SU-DHL-6 (cell line): ENCODE data around the gene KATNAL1.

Experiments used
- H2AFZ ChIP-seq: fragments of 200-600 bp; sonication (generic); 2 replicates; pipeline ENCODE4 v1.6.1; 2014; ENCODE audit warnings: low read depth, mild to moderate bottlenecking, moderate library complexity, mixed read lengths, antibody characterized with exemption, low read length; ENCODE audit not compliant: severe bottlenecking
- H3F3A ChIP-seq: fragments of 200-600 bp; shearing (Covaris generic); 2 replicates; pipeline ENCODE4 v1.6.0; 2016; ENCODE audit warnings: antibody characterized with exemption, mild to moderate bottlenecking; ENCODE audit not compliant: insufficient read depth
- H3K27ac ChIP-seq: fragments of 200-600 bp; sonication (generic); 2 replicates; pipeline ENCODE4 v1.5.1; 2016; ENCODE audit warnings: low read depth, mild to moderate bottlenecking, low read length, moderate library complexity, mixed read lengths
- H3K27me3 ChIP-seq: fragments of 200-600 bp; sonication (generic), shearing (Covaris generic); 2 replicates; pipeline ENCODE4 v1.6.0; 2014; ENCODE audit warnings: mild to moderate bottlenecking, low read length
- H3K36me3 ChIP-seq: fragments of 200-600 bp; sonication (generic); 2 replicates; pipeline ENCODE4 v1.6.1; 2014; ENCODE audit warnings: mild to moderate bottlenecking, low read length, mixed read lengths
- H3K4me2 ChIP-seq: fragments of 300-600, 200-600 bp; shearing (Covaris generic), sonication (generic); 2 replicates; pipeline ENCODE4 v1.6.0; 2014; ENCODE audit warnings: low read length, low read depth, mild to moderate bottlenecking; ENCODE audit not compliant: poor library complexity, severe bottlenecking
- H3K4me3 ChIP-seq: fragments of 200-600 bp; sonication (generic); 2 replicates; pipeline ENCODE4 v1.5.1; 2014; ENCODE audit warnings: antibody characterized with exemption, low read length, mild to moderate bottlenecking, mixed read lengths; ENCODE audit not compliant: insufficient read depth, poor library complexity, severe bottlenecking
- H3K79me2 ChIP-seq: fragments of 200-600 bp; sonication (generic); 2 replicates; pipeline ENCODE4 v1.6.1; 2014; ENCODE audit warnings: mild to moderate bottlenecking, low read length, moderate library complexity; ENCODE audit not compliant: insufficient read depth
- H3K9ac ChIP-seq: fragments of 200-600 bp; sonication (generic); 2 replicates; pipeline ENCODE4 v1.7.0; 2014; ENCODE audit warnings: mild to moderate bottlenecking, low read length
- H3K9me2 ChIP-seq: fragments of 200-600 bp; sonication (generic); replicated peaks from 2 replicates; pipeline ENCODE4 v1.6.1; 2014; ENCODE audit warnings: low read length; ENCODE audit not compliant: insufficient read depth
- H3K9me3 ChIP-seq: fragments of 200-600 bp; sonication (generic); 2 replicates; pipeline ENCODE4 v1.6.1; 2014; ENCODE audit warnings: low read length, mixed read lengths; ENCODE audit not compliant: insufficient read depth
- H4K20me1 ChIP-seq: fragments of 200-600 bp; sonication (generic); 2 replicates; pipeline ENCODE4 v1.6.1; 2014; ENCODE audit warnings: low read depth, mild to moderate bottlenecking, antibody characterized with exemption, low read length, moderate library complexity, mixed read lengths
- CTCF ChIP-seq: fragments of 200-600 bp; sonication (generic); IDR thresholded peaks from one replicate; pipeline ENCODE4 v1.5.1; 2017; ENCODE audit warnings: antibody characterized with exemption, mild to moderate bottlenecking, low read length, moderate library complexity; ENCODE audit not compliant: insufficient read depth, poor library complexity, severe bottlenecking
- EZH2phosphoT487 ChIP-seq: fragments of 200-600 bp; sonication (generic), shearing (Covaris generic); conservative IDR thresholded peaks from 2 replicates; pipeline ENCODE4 v1.6.1; 2018; ENCODE audit warnings: mild to moderate bottlenecking, antibody characterized with exemption, low read length, moderate library complexity, mixed read lengths

Gene KATNAL1

GRCh38 chr13:30352121-30352520, 44.8 kb upstream of the KATNAL1 start:
- H3K27ac ChIP-seq = no peak overlapping the region

GRCh38 chr13:30346789-30347167, 39.4 kb upstream of the KATNAL1 start:
- Histone ChIP-seq H3K4me2 (no peak overlapping the region), H3F3A (no peaks in the 10 kb centered on the region), H3K9ac (no peak overlapping the region), H4K20me1 (no peaks in the 10 kb centered on the region), H3K27ac (no peak overlapping the region), H3K9me2 (no peaks in the 10 kb centered on the region), H3K79me2 (no peaks in the 10 kb centered on the region), H3K9me3 (no peaks in the 10 kb centered on the region), H3K27me3 (no peaks in the 10 kb centered on the region), H3K36me3 (peaks cover 2% of the 10 kb centered on the region), H2AFZ (no peak overlapping the region), H3K4me3 (no peak overlapping the region)
- TF ChIP-seq CTCF (no peak), EZH2phosphoT487 (no peak)

More at GRCh38 chr13:30352121-30352520, 44.8 kb upstream of the KATNAL1 start:
- no peaks in the 10 kb centered on the region for H4K20me1 ChIP-seq
- TF ChIP-seq EZH2phosphoT487 (no peak), CTCF (no peak)
- no peak overlapping the region for H3K4me2 ChIP-seq
- no peaks in the 10 kb centered on the region for H3K9me2 ChIP-seq
- H3K36me3 ChIP-seq = peaks cover 11% of the 10 kb centered on the region
- H3K27me3 ChIP-seq = no peaks in the 10 kb centered on the region
- H3K9me3 ChIP-seq = no peaks in the 10 kb centered on the region
- no peaks in the 10 kb centered on the region for H3F3A ChIP-seq
- H3K79me2 ChIP-seq = no peaks in the 10 kb centered on the region
- no peak overlapping the region for H3K4me3 ChIP-seq
- no peak overlapping the region for H2AFZ ChIP-seq
- no peak overlapping the region for H3K9ac ChIP-seq

GRCh38 chr13:30346153-30346788, 38.9 kb upstream of the KATNAL1 start:
- Histone ChIP-seq H3K27ac (no peak overlapping the region), H3K9me3 (no peaks in the 10 kb centered on the region), H2AFZ (no peak overlapping the region), H3K79me2 (no peaks in the 10 kb centered on the region), H3F3A (no peaks in the 10 kb centered on the region), H3K36me3 (peaks cover 2% of the 10 kb centered on the region), H4K20me1 (no peaks in the 10 kb centered on the region), H3K9ac (no peak overlapping the region), H3K27me3 (no peaks in the 10 kb centered on the region), H3K4me2 (no peak overlapping the region), H3K9me2 (no peaks in the 10 kb centered on the region), H3K4me3 (no peak overlapping the region)
- TF ChIP-seq CTCF (no peak), EZH2phosphoT487 (no peak)
